ENCODE results near the gene SCARB1.

- TF ChIP-seq, protein P1, sequence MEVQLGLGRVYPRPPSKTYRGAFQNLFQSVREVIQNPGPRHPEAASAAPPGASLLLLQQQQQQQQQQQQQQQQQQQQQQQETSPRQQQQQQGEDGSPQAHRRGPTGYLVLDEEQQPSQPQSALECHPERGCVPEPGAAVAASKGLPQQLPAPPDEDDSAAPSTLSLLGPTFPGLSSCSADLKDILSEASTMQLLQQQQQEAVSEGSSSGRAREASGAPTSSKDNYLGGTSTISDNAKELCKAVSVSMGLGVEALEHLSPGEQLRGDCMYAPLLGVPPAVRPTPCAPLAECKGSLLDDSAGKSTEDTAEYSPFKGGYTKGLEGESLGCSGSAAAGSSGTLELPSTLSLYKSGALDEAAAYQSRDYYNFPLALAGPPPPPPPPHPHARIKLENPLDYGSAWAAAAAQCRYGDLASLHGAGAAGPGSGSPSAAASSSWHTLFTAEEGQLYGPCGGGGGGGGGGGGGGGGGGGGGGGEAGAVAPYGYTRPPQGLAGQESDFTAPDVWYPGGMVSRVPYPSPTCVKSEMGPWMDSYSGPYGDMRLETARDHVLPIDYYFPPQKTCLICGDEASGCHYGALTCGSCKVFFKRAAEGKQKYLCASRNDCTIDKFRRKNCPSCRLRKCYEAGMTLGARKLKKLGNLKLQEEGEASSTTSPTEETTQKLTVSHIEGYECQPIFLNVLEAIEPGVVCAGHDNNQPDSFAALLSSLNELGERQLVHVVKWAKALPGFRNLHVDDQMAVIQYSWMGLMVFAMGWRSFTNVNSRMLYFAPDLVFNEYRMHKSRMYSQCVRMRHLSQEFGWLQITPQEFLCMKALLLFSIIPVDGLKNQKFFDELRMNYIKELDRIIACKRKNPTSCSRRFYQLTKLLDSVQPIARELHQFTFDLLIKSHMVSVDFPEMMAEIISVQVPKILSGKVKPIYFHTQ (CRISPR knock-in tag; IDR thresholded peaks at IDR 0.05) = no peak
- TF ChIP-seq, protein P2, sequence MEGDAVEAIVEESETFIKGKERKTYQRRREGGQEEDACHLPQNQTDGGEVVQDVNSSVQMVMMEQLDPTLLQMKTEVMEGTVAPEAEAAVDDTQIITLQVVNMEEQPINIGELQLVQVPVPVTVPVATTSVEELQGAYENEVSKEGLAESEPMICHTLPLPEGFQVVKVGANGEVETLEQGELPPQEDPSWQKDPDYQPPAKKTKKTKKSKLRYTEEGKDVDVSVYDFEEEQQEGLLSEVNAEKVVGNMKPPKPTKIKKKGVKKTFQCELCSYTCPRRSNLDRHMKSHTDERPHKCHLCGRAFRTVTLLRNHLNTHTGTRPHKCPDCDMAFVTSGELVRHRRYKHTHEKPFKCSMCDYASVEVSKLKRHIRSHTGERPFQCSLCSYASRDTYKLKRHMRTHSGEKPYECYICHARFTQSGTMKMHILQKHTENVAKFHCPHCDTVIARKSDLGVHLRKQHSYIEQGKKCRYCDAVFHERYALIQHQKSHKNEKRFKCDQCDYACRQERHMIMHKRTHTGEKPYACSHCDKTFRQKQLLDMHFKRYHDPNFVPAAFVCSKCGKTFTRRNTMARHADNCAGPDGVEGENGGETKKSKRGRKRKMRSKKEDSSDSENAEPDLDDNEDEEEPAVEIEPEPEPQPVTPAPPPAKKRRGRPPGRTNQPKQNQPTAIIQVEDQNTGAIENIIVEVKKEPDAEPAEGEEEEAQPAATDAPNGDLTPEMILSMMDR (IDR thresholded peaks at IDR 0.05) = no peak
- TF ChIP-seq, protein P3, sequence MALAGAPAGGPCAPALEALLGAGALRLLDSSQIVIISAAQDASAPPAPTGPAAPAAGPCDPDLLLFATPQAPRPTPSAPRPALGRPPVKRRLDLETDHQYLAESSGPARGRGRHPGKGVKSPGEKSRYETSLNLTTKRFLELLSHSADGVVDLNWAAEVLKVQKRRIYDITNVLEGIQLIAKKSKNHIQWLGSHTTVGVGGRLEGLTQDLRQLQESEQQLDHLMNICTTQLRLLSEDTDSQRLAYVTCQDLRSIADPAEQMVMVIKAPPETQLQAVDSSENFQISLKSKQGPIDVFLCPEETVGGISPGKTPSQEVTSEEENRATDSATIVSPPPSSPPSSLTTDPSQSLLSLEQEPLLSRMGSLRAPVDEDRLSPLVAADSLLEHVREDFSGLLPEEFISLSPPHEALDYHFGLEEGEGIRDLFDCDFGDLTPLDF (CRISPR knock-in tag; IDR thresholded peaks at IDR 0.05) = no peak
- TF ChIP-seq USF2 (CRISPR knock-in tag; IDR thresholded peaks at IDR 0.05) (no peak), JUN (CRISPR knock-in tag; IDR thresholded peaks at IDR 0.05) (no peak), NR3C1 (CRISPR knock-in tag; conservative IDR thresholded peaks at IDR 0.05; ENCODE audit: low read depth) (no peak), FOXP4 (CRISPR knock-in tag; IDR thresholded peaks at IDR 0.05) (no peak), MLX (CRISPR knock-in tag; IDR thresholded peaks at IDR 0.05) (no peak), SMAD4 (CRISPR knock-in tag; IDR thresholded peaks at IDR 0.05) (no peak), RELA (CRISPR knock-in tag; IDR thresholded peaks at IDR 0.05; ENCODE audit: borderline replicate concordance) (no peak)
- TF ChIP-seq, protein P4, sequence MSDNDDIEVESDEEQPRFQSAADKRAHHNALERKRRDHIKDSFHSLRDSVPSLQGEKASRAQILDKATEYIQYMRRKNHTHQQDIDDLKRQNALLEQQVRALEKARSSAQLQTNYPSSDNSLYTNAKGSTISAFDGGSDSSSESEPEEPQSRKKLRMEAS (CRISPR knock-in tag; IDR thresholded peaks at IDR 0.05) = no peak
Observed at GRCh38 chr12:124819525-124819924, 44.1 kb downstream of the SCARB1 start.

All from WTC11 (cell line).